RWPE2 (cell line): ENCODE data around the gene FUNDC2.

Experiments
- ATAC-seq: fragments of 200-7000 bp; cut with Tn5 transposase; 3 replicates; pipeline ENCODE4 v1.9.1; 2021; ENCODE audit warnings: low read depth
- DNase-seq: peaks from one replicate; pipeline ENCODE4 v3.0.0-alpha.2; 2020; ENCODE audit warnings: low spot score
- H3K27ac ChIP-seq: fragments of 450-650 bp; 2 replicates; pipeline ENCODE4 v1.5.1; 2017; ENCODE audit warnings: mild to moderate bottlenecking; ENCODE audit not compliant: poor library complexity, severe bottlenecking
- H3K27me3 ChIP-seq: fragments of 250-450 bp; sonication (Bioruptor Pico); 2 replicates; pipeline ENCODE4 v1.5.1; 2021; ENCODE audit warnings: mild to moderate bottlenecking, moderate library complexity; ENCODE audit not compliant: insufficient read depth, poor library complexity, severe bottlenecking
- H3K36me3 ChIP-seq: fragments of 250-450 bp; sonication (Bioruptor Pico); 2 replicates; pipeline ENCODE4 v1.5.1; 2020; ENCODE audit warnings: low read depth, mild to moderate bottlenecking, moderate library complexity
- H3K4me1 ChIP-seq: fragments of 250-450 bp; sonication (Bioruptor Pico); 2 replicates; pipeline ENCODE4 v1.5.1; 2021; ENCODE audit warnings: mild to moderate bottlenecking, moderate library complexity; ENCODE audit not compliant: insufficient read depth, poor library complexity, severe bottlenecking
- H3K4me3 ChIP-seq: fragments of 250-450 bp; sonication (Bioruptor Pico); 2 replicates; pipeline ENCODE4 v1.5.1; 2021; ENCODE audit warnings: mild to moderate bottlenecking, moderate library complexity; ENCODE audit not compliant: severe bottlenecking
- H3K9me3 ChIP-seq: fragments of 250-450 bp; sonication (Bioruptor Pico); 2 replicates; pipeline ENCODE4 v1.5.1; 2021; ENCODE audit warnings: mild to moderate bottlenecking, moderate library complexity; ENCODE audit not compliant: severe bottlenecking
- CTCF ChIP-seq: fragments of 450-650 bp; IDR thresholded peaks from one replicate; pipeline ENCODE4 v1.5.1; 2017; ENCODE audit warnings: mild to moderate bottlenecking, moderate library complexity; ENCODE audit not compliant: poor library complexity, severe bottlenecking

Gene FUNDC2

GRCh38 chrX:155071694-155072280, 45.1 kb downstream of the FUNDC2 start:
- DNase-seq, result no peak
- H3K27me3 ChIP-seq, result no peaks in the 10 kb centered on the region
- H3K9me3 ChIP-seq, result no peaks in the 10 kb centered on the region
- ATAC-seq, result peak; percentile 5; the same call in 1 of the 3 replicates
- H3K4me3 ChIP-seq, result peak overlapping the region; percentile 63
- peaks cover 19% of the 10 kb centered on the region for H3K36me3 ChIP-seq
- peak overlapping the region; percentile 40 for H3K27ac ChIP-seq
- H3K4me1 ChIP-seq, result peaks cover 18% of the 10 kb centered on the region
- TF ChIP-seq CTCF, result no peak

- no peaks in the 10 kb centered on the region for H3K9me3 ChIP-seq
- H3K27ac ChIP-seq, result no peak overlapping the region
- no peak for ATAC-seq
- DNase-seq, result no peak
- no peaks in the 10 kb centered on the region for H3K36me3 ChIP-seq
- H3K4me1 ChIP-seq, result no peaks in the 10 kb centered on the region
- H3K4me3 ChIP-seq, result no peak overlapping the region
- H3K27me3 ChIP-seq, result no peaks in the 10 kb centered on the region
- TF ChIP-seq CTCF, result peak; percentile 46
Observed at GRCh38 chrX:155086202-155086840, 59.7 kb downstream of the FUNDC2 start.

- H3K4me1 ChIP-seq, result no peaks in the 10 kb centered on the region
- H3K27me3 ChIP-seq, result no peaks in the 10 kb centered on the region
- H3K27ac ChIP-seq, result no peak overlapping the region
- ATAC-seq (no peak), DNase-seq (no peak)
- no peak for TF ChIP-seq CTCF
- no peak overlapping the region for H3K4me3 ChIP-seq
- no peaks in the 10 kb centered on the region for H3K36me3 ChIP-seq
- H3K9me3 ChIP-seq, result no peaks in the 10 kb centered on the region
Observed at GRCh38 chrX:155086961-155087735, 60.5 kb downstream of the FUNDC2 start.

- peak; percentile 64 for TF ChIP-seq CTCF
- Histone ChIP-seq H3K9me3 (no peaks in the 10 kb centered on the region), H3K36me3 (peaks cover 7% of the 10 kb centered on the region; the same call in 1 of the 2 replicates), H3K27ac (no peak overlapping the region), H3K4me1 (no peaks in the 10 kb centered on the region), H3K4me3 (no peak overlapping the region), H3K27me3 (no peaks in the 10 kb centered on the region)
- peak; percentile 66; the same call in 2 of the 3 replicates for ATAC-seq
- DNase-seq, result no peak
Observed at GRCh38 chrX:155094468-155095061, 67.9 kb downstream of the FUNDC2 start.
